K562 (cell line): ENCODE data around the gene JAK3. TPM values are rescaled to one million over a fixed set of nuclear protein-coding genes. Genes with fewer than 3 reads are reported as not detected.

ENCODE experiments used
- ATAC-seq: fragments of 200-7000 bp; cut with Tn5 transposase; 3 replicates; pipeline ENCODE4 v1.9.1; 2020; ENCODE audit warnings: moderate library complexity
- BruUV-seq: library from RNA; stranded (reverse); fragments of 400-500 nt; replicated peaks from 2 replicates; lab custom pipeline; 2021; lab: Mats Ljungman, UMichigan
- CTCF ChIA-PET: fragments of 300-600 bp; formaldehyde crosslinking; extraction: SDS; loops from one replicate; lab custom pipeline; 2021; ENCODE audit warnings: low intra/inter-chr PET ratio; lab: Yijun Ruan, JAX
- POLR2A ChIA-PET: fragments of 300-600, 350-650 bp; sonication (Branson Sonifier 250); formaldehyde crosslinking; extraction: SDS; loops from one replicate; lab custom pipeline; 2021; ENCODE audit warnings: antibody characterized with exemption, inconsistent platforms; lab: Yijun Ruan, JAX
- DNase-seq, 4 experiments: peaks; one replicate each; pipeline versions ENCODE4 v3.0.0 to v3.0.0-alpha.2; 2011 to 2018; ENCODE audit warnings: low spot score in 3 of 4, mixed read lengths in 3 of 4; ENCODE audit errors: extremely low read depth in 1 of 4
- FAIRE-seq: peaks from 2 replicates; lab custom pipeline; 2011; peaks lifted over from hg19 to GRCh38; lab: Jason Lieb, UNC
- H2AFZ ChIP-seq: 2 replicates; pipeline ENCODE4 v1.6.0; 2011; ENCODE audit warnings: low read depth, low read length, control low read depth, inconsistent platforms
- H3K27ac ChIP-seq: fragments of 200-600 bp; 3 replicates; pipeline ENCODE4 v1.8.0; 2011; ENCODE audit warnings: low read depth, mild to moderate bottlenecking, control low read depth, inconsistent platforms, low read length, moderate library complexity, mixed read lengths; ENCODE audit errors: extremely low read depth
- H3K27me3 ChIP-seq, 2 experiments: fragments of 300-600 bp in 1 of 2; 2 replicates in 1 of 2; 3 replicates in 1 of 2; pipeline versions ENCODE4 v1.6.0 to v1.8.0; 2011; ENCODE audit warnings: inconsistent platforms in 2 of 2, low read length in 2 of 2, mild to moderate bottlenecking in 1 of 2, mixed read lengths in 1 of 2, moderate library complexity in 1 of 2; ENCODE audit not compliant: control insufficient read depth in 2 of 2, insufficient read depth in 2 of 2
- H3K36me3 ChIP-seq: fragments of 300-600 bp; 3 replicates; pipeline ENCODE4 v1.8.0; 2011; ENCODE audit warnings: mild to moderate bottlenecking, low read length, inconsistent platforms; ENCODE audit not compliant: control insufficient read depth, insufficient read depth
- H3K4me1 ChIP-seq, 2 experiments: fragments of 200-600 bp in 1 of 2; replicated peaks in 1 of 2; 2 replicates in 1 of 2; 3 replicates in 1 of 2; pipeline versions ENCODE4 v1.5.1 to v1.8.0; 2011; ENCODE audit warnings: inconsistent platforms in 2 of 2, low read length in 2 of 2, mild to moderate bottlenecking in 1 of 2, mixed read lengths in 1 of 2, moderate library complexity in 1 of 2; ENCODE audit not compliant: control insufficient read depth in 2 of 2, insufficient read depth in 2 of 2
- H3K4me2 ChIP-seq: 2 replicates; pipeline ENCODE4 v1.6.1; 2011; ENCODE audit warnings: low read length, control low read depth, inconsistent platforms, mixed read lengths; ENCODE audit not compliant: insufficient read depth
- H3K4me3 ChIP-seq: fragments of 200-600 bp; sonication (generic), shearing (Covaris generic); 2 replicates; pipeline ENCODE4 v1.5.1; 2016; ENCODE audit warnings: control low read depth, inconsistent platforms
- H3K79me2 ChIP-seq: fragments of 200-600 bp; 3 replicates; pipeline ENCODE4 v1.8.0; 2011; ENCODE audit warnings: low read length, inconsistent platforms; ENCODE audit not compliant: control insufficient read depth, insufficient read depth
- H3K9ac ChIP-seq, 2 experiments: 2 replicates each; pipeline versions ENCODE4 v1.6.0 to v1.6.1; 2011; ENCODE audit warnings: low read depth in 2 of 2, low read length in 2 of 2, control low read depth in 1 of 2, inconsistent platforms in 1 of 2, mild to moderate bottlenecking in 1 of 2, mixed read lengths in 1 of 2; ENCODE audit not compliant: insufficient read depth in 1 of 2
- H3K9me1 ChIP-seq: one replicate; pipeline ENCODE4 v1.6.0; 2011; ENCODE audit warnings: inconsistent platforms, mild to moderate bottlenecking, low read length, moderate library complexity; ENCODE audit not compliant: control insufficient read depth, insufficient read depth
- H3K9me3 ChIP-seq: replicated peaks from 2 replicates; pipeline ENCODE4 v1.5.1; 2011; ENCODE audit warnings: low read depth, low read length, inconsistent platforms; ENCODE audit not compliant: control insufficient read depth, insufficient read depth
- H4K20me1 ChIP-seq: replicated peaks from 2 replicates; pipeline ENCODE4 v1.6.1; 2011; ENCODE audit warnings: low read length, inconsistent platforms, mixed read lengths; ENCODE audit not compliant: control insufficient read depth, insufficient read depth
- ASH1L ChIP-seq: fragments of 450-650 bp; IDR thresholded peaks from 2 replicates; pipeline ENCODE4 v1.6.1; 2018; ENCODE audit warnings: borderline replicate concordance, mild to moderate bottlenecking, low read depth; ENCODE audit not compliant: partially characterized antibody
- ATF1 ChIP-seq, 2 experiments: fragments of 450-650 bp in 1 of 2; IDR thresholded peaks; 2 replicates each; pipeline ENCODE4 v1.6.1; 2016; ENCODE audit warnings: missing compliant biosample characterization in 1 of 2, missing genetic modification characterization in 1 of 2
- CTBP1 ChIP-seq: fragments of 450-650 bp; IDR thresholded peaks from 2 replicates; pipeline ENCODE4 v1.6.1; 2016; ENCODE audit warnings: borderline replicate concordance
- FOXK2 ChIP-seq, 2 experiments: fragments of 450-650 bp; IDR thresholded peaks in 1 of 2; conservative IDR thresholded peaks in 1 of 2; 2 replicates each; pipeline ENCODE4 v1.6.1; 2016; ENCODE audit warnings: low read depth in 2 of 2, mild to moderate bottlenecking in 1 of 2
- HOXB6 ChIP-seq: fragments of 250-450 bp; sonication (Bioruptor Pico); IDR thresholded peaks from 2 replicates; pipeline ENCODE4 v1.5.1; 2022; ENCODE audit warnings: mild to moderate bottlenecking, borderline replicate concordance
- JUNB ChIP-seq: fragments of 450-650 bp; formaldehyde crosslinking; conservative IDR thresholded peaks from 2 replicates; pipeline ENCODE4 v1.4.0; 2020; ENCODE audit warnings: mild to moderate bottlenecking
- NRF1 ChIP-seq, 2 experiments: fragments of 450-650 bp; IDR thresholded peaks in 1 of 2; conservative IDR thresholded peaks in 1 of 2; 2 replicates each; pipeline ENCODE4 v1.6.1; 2014; ENCODE audit warnings: mild to moderate bottlenecking in 2 of 2
- POLR2AphosphoS2 ChIP-seq: IDR thresholded peaks from 2 replicates; pipeline ENCODE4 v1.6.1; 2012; ENCODE audit warnings: low read length, improper control_type of control experiment
- SMAD1 ChIP-seq: fragments of 150-350 bp; IDR thresholded peaks from 2 replicates; pipeline ENCODE4 v1.6.1; 2014; ENCODE audit warnings: low read length, low read depth; ENCODE audit not compliant: partially characterized antibody
- TSC22D4 ChIP-seq: fragments of 450-650 bp; IDR thresholded peaks from 2 replicates; pipeline ENCODE4 v1.6.1; 2016; ENCODE audit warnings: missing genetic modification characterization, missing biosample characterization, control low read depth
- ZBTB1 ChIP-seq: sonication (generic); formaldehyde crosslinking; IDR thresholded peaks from 2 replicates; pipeline ENCODE4 v1.8.1; 2023; ENCODE audit warnings: missing genetic modification reagents, low read depth, mild to moderate bottlenecking, borderline replicate concordance
- WGBS: fragments of 100-300 bp; shearing (Covaris generic); methylation state at CpG from one replicate; pipeline ENCODE4 v1.1.6; 2016; ENCODE audit warnings: low coverage, mixed read lengths; ENCODE audit not compliant: insufficient coverage; ENCODE audit errors: missing lambda C conversion rate; 5-methylcytosine and 5-hydroxymethylcytosine counted together
- in situ Hi-C: fragments of 300-500 bp; cut with MboI; formaldehyde crosslinking; loops from 4 replicates; pipeline ENCODE4 v1.15.0; 2018; ENCODE audit warnings: inconsistent platforms, mixed read lengths
- intact Hi-C: fragments of 100-400 bp; cut with micrococcal nuclease; formaldehyde crosslinking; loops from 2 replicates; pipeline ENCODE4 v1.14.2; 2022
- polyA plus RNA-seq, 8 experiments: library from polyadenylated mRNA; depleted of rRNA in 4 of 8; stranded (reverse) in 5 of 8; unstranded in 3 of 8; fragments of >200 nt; fragmentation: Nextera tagmentation in 2 of 8; fragmentation: Illumina TruSeq in 1 of 8; extraction: Ambion mirVana in 2 of 8; extraction: Trizol in 1 of 8; gene quantifications; 2 replicates each; pipeline versions ENCODE4 v1.2.1 to v1.2.3, GENCODE V29; 2011 to 2014; ENCODE audit warnings: inconsistent platforms in 1 of 8, missing spikeins in 1 of 8
- total RNA-seq, 7 experiments: library from RNA; depleted of rRNA in 6 of 7; stranded (reverse); fragments of >200 nt in 6 of 7; fragmentation: Illumina TruSeq in 2 of 7; extraction: Trizol in 2 of 7; gene quantifications; 2 replicates each; pipeline versions ENCODE4 v1.2.1 to v1.2.3, GENCODE V29; 2011 to 2021; ENCODE audit warnings: low replicate concordance in 1 of 7
- TF ChIP-seq, protein P1 (sequence below): fragments of 200-800 bp; sonication (Bioruptor generic); IDR thresholded peaks from 2 replicates; pipeline ENCODE4 v1.6.1; 2017; ENCODE audit warnings: missing genetic modification characterization, missing compliant biosample characterization
- TF ChIP-seq, protein P2 (sequence below): sonication (generic); formaldehyde crosslinking; IDR thresholded peaks from 2 replicates; pipeline ENCODE4 v1.8.0; 2023; ENCODE audit warnings: mild to moderate bottlenecking, missing genetic modification reagents

Gene JAK3
- total and polyA plus RNA-seq, 9 of the 15 experiments (the other 6 are each of a cell fraction or from before 2014, with no cell fraction given) = 0.01 to 0.18 (median 0.07) TPM; not detected in 1

DNA sequence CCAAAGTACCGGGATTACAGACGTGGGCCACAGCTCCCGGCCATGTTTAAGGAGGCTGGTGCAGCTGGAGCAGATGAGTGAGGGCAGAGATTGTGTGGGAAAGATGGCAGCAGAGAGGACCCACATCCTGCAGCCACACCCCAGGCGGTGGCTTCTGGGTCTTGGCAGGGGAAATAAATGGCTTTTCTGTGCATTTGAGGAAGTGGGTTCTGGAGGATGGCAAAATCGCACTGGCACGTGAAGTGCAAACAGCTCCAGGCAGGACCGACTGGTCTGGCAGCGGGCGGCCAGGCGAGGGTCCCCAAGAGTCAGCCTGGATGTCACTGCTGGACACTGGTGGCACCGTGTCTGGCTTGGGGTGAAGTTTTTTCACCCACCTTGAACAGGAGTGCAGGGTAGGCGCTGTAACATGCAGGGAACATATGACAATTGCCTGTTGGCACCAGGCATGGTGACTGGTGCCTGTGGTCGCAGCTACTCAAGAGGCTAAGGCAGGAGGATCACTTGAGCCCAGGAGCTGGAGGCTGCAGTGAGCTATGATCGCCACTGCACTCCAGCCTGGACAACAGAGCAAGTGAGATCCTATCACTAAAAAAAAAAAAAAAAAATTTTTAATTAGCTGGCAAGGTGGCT is 44.4 kb downstream of the JAK3 start (continued):
- no peak for TF ChIP-seq HOXB6 (CRISPR knock-in tag)
- no peak for TF ChIP-seq POLR2AphosphoS2
- TF ChIP-seq NRF1 (conservative IDR thresholded peaks at IDR 0.05 in 1 of 2, IDR thresholded peaks at IDR 0.05 in 1 of 2) = no peak

GRCh38 chr19:17802137-17802858 is 45.5 kb downstream of the JAK3 start:
- no peak overlapping the region for H3K4me2 ChIP-seq
- no peak overlapping the region for H2AFZ ChIP-seq
- H3K36me3 ChIP-seq = no peaks in the 10 kb centered on the region
- H3K4me3 ChIP-seq = no peak overlapping the region
- DNase-seq = no peak
- no peaks in the 10 kb centered on the region for H4K20me1 ChIP-seq
- WGBS = under 1% methylated on average over 12 of the region's 12 CpGs
- H3K27ac ChIP-seq = no peak overlapping the region
- FAIRE-seq = no peak
- no peak for ATAC-seq
- BruUV-seq = no TSS peak
- ChIA-PET CTCF (interaction anchor here (0.7 kb wide), 1 partner anchor 28 kb away, joined by 3 read pairs; no protein-coding TSS in a partner anchor), POLR2A (interaction anchor here (0.6 to 1.5 kb wide), 6 partner anchors 14 to 133 kb away, joined by 3 to 5 read pairs (median 3); partner anchors contain the start of genes JAK3 and RPL18A)
- H3K79me2 ChIP-seq = no peaks in the 10 kb centered on the region
- no peaks in the 10 kb centered on the region; a peak in 1 of 5 replicates for H3K4me1 ChIP-seq
- H3K9ac ChIP-seq = no peak overlapping the region
- H3K27me3 ChIP-seq = peaks cover 0 to 32% of the 10 kb centered on the region in 2 experiments; a peak in 4 of 5 replicates
- H3K9me1 ChIP-seq = no peaks in the 10 kb centered on the region
- intact Hi-C loops = no loop called here
- in situ Hi-C loops = no loop called here
- H3K9me3 ChIP-seq = no peaks in the 10 kb centered on the region
- no peak for TF ChIP-seq SMAD1
- peak; percentile 26; the same call in 1 of the 2 replicates for TF ChIP-seq CTBP1
- TF ChIP-seq FOXK2 (conservative IDR thresholded peaks at IDR 0.05 in 1 of 2, IDR thresholded peaks at IDR 0.05 in 1 of 2; ENCODE audit: low read depth in 2 of 2) = no peak
- TF ChIP-seq JUNB = no peak
- TF ChIP-seq, protein P1, sequence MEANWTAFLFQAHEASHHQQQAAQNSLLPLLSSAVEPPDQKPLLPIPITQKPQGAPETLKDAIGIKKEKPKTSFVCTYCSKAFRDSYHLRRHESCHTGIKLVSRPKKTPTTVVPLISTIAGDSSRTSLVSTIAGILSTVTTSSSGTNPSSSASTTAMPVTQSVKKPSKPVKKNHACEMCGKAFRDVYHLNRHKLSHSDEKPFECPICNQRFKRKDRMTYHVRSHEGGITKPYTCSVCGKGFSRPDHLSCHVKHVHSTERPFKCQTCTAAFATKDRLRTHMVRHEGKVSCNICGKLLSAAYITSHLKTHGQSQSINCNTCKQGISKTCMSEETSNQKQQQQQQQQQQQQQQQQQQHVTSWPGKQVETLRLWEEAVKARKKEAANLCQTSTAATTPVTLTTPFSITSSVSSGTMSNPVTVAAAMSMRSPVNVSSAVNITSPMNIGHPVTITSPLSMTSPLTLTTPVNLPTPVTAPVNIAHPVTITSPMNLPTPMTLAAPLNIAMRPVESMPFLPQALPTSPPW = peak; percentile 30; the same call in 1 of the 2 replicates
- no peak for TF ChIP-seq ASH1L
- TF ChIP-seq TSC22D4 = no peak
- TF ChIP-seq, protein P2, sequence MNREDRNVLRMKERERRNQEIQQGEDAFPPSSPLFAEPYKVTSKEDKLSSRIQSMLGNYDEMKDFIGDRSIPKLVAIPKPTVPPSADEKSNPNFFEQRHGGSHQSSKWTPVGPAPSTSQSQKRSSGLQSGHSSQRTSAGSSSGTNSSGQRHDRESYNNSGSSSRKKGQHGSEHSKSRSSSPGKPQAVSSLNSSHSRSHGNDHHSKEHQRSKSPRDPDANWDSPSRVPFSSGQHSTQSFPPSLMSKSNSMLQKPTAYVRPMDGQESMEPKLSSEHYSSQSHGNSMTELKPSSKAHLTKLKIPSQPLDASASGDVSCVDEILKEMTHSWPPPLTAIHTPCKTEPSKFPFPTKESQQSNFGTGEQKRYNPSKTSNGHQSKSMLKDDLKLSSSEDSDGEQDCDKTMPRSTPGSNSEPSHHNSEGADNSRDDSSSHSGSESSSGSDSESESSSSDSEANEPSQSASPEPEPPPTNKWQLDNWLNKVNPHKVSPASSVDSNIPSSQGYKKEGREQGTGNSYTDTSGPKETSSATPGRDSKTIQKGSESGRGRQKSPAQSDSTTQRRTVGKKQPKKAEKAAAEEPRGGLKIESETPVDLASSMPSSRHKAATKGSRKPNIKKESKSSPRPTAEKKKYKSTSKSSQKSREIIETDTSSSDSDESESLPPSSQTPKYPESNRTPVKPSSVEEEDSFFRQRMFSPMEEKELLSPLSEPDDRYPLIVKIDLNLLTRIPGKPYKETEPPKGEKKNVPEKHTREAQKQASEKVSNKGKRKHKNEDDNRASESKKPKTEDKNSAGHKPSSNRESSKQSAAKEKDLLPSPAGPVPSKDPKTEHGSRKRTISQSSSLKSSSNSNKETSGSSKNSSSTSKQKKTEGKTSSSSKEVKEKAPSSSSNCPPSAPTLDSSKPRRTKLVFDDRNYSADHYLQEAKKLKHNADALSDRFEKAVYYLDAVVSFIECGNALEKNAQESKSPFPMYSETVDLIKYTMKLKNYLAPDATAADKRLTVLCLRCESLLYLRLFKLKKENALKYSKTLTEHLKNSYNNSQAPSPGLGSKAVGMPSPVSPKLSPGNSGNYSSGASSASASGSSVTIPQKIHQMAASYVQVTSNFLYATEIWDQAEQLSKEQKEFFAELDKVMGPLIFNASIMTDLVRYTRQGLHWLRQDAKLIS = no peak
- no peak for TF ChIP-seq ATF1 (CRISPR knock-in tag; IDR thresholded peaks at IDR 0.05)
- no peak for TF ChIP-seq ATF1 (tag; IDR thresholded peaks at IDR 0.05)
- TF ChIP-seq ZBTB1 (CRISPR knock-in tag) = no peak
